ENCODE results near the gene VDR.

VDR gene

GRCh38 chr12:47882781-47883546 is 21.8 kb downstream of the VDR start (continued):
- TF ChIP-seq, protein P1, sequence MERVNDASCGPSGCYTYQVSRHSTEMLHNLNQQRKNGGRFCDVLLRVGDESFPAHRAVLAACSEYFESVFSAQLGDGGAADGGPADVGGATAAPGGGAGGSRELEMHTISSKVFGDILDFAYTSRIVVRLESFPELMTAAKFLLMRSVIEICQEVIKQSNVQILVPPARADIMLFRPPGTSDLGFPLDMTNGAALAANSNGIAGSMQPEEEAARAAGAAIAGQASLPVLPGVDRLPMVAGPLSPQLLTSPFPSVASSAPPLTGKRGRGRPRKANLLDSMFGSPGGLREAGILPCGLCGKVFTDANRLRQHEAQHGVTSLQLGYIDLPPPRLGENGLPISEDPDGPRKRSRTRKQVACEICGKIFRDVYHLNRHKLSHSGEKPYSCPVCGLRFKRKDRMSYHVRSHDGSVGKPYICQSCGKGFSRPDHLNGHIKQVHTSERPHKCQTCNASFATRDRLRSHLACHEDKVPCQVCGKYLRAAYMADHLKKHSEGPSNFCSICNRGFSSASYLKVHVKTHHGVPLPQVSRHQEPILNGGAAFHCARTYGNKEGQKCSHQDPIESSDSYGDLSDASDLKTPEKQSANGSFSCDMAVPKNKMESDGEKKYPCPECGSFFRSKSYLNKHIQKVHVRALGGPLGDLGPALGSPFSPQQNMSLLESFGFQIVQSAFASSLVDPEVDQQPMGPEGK (CRISPR knock-in tag; IDR thresholded peaks at IDR 0.05; ENCODE audit: borderline replicate concordance) = no peak
- no peak for TF ChIP-seq SNAI2 (CRISPR knock-in tag; IDR thresholded peaks at IDR 0.05)

DNA sequence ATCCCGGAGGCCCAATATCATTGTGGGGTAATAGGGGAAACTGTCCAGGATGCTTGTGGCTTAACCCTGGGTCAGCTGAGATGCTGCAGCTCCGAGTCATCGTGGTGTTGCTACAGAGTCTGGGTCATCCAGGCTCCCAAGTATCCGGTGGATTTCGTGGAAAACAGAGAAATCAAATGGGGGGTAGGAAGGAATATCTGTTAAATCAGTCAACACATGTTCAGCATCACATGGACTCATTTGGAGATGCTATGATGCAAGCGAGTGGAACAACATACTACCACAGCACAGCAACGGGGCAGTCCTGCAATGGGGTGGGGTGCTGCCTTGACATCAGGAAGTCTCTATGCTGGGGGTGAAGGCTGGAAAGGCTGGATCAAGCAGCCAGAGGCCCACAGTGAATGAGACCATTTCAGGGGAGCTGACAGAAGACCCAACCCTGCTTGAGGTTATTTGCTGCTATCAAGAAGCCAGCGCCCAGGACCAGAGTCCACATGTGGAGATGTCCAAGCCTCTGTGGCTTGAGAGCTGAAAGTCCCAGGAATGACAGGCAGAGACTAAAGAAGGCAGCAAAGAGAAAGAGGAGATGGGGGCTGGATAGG is 22.9 kb downstream of the VDR start:
- TF ChIP-seq ZNF70 (CRISPR knock-in tag; IDR thresholded peaks at IDR 0.05) = no peak
- TF ChIP-seq ARNTL (CRISPR knock-in tag; IDR thresholded peaks at IDR 0.05; ENCODE audit: borderline replicate concordance, low read depth) = no peak
- no peak for TF ChIP-seq ESRRG (CRISPR knock-in tag; IDR thresholded peaks at IDR 0.05)
- no peak for TF ChIP-seq RARB (CRISPR knock-in tag; IDR thresholded peaks at IDR 0.05)
- TF ChIP-seq, protein P1 (CRISPR knock-in tag; IDR thresholded peaks at IDR 0.05; ENCODE audit: borderline replicate concordance) = no peak
- ATAC-seq = peak; percentile 66

GRCh38 chr12:47881051-47881450 is 23.7 kb downstream of the VDR start:
- no peak for ATAC-seq
- no peak for TF ChIP-seq TCF4 (CRISPR knock-in tag; IDR thresholded peaks at IDR 0.05; ENCODE audit: borderline replicate concordance)

DNA sequence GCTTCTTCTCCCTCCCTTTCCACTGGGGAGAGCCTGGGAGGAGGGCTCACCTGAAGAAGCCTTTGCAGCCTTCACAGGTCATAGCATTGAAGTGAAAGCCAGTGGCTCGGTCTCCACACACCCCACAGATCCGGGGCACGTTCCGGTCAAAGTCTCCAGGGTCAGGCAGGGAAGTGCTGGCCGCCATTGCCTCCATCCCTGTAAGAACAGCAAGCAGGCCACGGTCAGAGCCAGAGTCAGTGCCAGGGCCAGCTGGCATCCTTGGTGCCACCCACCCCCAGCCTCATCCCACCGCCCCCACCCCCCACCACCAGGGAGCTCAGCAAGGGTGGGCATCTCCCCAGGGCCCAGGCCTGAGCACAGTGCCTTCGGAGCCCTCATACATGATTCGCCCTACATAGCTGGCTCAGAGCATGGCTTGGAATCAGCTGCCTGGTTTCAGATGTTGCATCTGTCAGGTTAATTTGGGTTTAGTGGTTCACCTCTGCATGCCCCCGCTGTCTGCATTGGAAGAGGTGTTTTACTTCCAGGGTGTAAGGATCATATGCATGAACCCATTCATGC is 25.8 kb downstream of the VDR start:
- TF ChIP-seq, protein P2, sequence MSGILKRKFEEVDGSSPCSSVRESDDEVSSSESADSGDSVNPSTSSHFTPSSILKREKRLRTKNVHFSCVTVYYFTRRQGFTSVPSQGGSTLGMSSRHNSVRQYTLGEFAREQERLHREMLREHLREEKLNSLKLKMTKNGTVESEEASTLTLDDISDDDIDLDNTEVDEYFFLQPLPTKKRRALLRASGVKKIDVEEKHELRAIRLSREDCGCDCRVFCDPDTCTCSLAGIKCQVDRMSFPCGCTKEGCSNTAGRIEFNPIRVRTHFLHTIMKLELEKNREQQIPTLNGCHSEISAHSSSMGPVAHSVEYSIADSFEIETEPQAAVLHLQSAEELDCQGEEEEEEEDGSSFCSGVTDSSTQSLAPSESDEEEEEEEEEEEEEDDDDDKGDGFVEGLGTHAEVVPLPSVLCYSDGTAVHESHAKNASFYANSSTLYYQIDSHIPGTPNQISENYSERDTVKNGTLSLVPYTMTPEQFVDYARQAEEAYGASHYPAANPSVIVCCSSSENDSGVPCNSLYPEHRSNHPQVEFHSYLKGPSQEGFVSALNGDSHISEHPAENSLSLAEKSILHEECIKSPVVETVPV (CRISPR knock-in tag; IDR thresholded peaks at IDR 0.05) = no peak
- TF ChIP-seq BACH2 (CRISPR knock-in tag; IDR thresholded peaks at IDR 0.05; ENCODE audit: borderline replicate concordance) (no peak), TOX (CRISPR knock-in tag; IDR thresholded peaks at IDR 0.05; ENCODE audit: borderline replicate concordance) (no peak), CREB5 (CRISPR knock-in tag; IDR thresholded peaks at IDR 0.05; ENCODE audit: low read depth) (no peak), TCF4 (CRISPR knock-in tag; IDR thresholded peaks at IDR 0.05; ENCODE audit: borderline replicate concordance) (no peak), ZFP30 (CRISPR knock-in tag; IDR thresholded peaks at IDR 0.05) (no peak), ZC3H10 (CRISPR knock-in tag; IDR thresholded peaks at IDR 0.05) (no peak), CSDC2 (CRISPR knock-in tag; IDR thresholded peaks at IDR 0.05) (no peak), ZNF565 (CRISPR knock-in tag; conservative IDR thresholded peaks at IDR 0.05; ENCODE audit: low read depth) (no peak)
- TF ChIP-seq, protein P3, sequence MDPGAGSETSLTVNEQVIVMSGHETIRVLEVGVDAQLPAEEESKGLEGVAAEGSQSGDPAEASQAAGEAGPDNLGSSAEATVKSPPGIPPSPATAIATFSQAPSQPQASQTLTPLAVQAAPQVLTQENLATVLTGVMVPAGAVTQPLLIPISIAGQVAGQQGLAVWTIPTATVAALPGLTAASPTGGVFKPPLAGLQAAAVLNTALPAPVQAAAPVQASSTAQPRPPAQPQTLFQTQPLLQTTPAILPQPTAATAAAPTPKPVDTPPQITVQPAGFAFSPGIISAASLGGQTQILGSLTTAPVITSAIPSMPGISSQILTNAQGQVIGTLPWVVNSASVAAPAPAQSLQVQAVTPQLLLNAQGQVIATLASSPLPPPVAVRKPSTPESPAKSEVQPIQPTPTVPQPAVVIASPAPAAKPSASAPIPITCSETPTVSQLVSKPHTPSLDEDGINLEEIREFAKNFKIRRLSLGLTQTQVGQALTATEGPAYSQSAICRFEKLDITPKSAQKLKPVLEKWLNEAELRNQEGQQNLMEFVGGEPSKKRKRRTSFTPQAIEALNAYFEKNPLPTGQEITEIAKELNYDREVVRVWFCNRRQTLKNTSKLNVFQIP (CRISPR knock-in tag; IDR thresholded peaks at IDR 0.05; ENCODE audit: borderline replicate concordance, low read depth) = no peak
- TF ChIP-seq, protein P1 (CRISPR knock-in tag; IDR thresholded peaks at IDR 0.05; ENCODE audit: borderline replicate concordance) = no peak
- no peak for ATAC-seq
